Measurements from ENCODE around the gene XIRP2.

DNA sequence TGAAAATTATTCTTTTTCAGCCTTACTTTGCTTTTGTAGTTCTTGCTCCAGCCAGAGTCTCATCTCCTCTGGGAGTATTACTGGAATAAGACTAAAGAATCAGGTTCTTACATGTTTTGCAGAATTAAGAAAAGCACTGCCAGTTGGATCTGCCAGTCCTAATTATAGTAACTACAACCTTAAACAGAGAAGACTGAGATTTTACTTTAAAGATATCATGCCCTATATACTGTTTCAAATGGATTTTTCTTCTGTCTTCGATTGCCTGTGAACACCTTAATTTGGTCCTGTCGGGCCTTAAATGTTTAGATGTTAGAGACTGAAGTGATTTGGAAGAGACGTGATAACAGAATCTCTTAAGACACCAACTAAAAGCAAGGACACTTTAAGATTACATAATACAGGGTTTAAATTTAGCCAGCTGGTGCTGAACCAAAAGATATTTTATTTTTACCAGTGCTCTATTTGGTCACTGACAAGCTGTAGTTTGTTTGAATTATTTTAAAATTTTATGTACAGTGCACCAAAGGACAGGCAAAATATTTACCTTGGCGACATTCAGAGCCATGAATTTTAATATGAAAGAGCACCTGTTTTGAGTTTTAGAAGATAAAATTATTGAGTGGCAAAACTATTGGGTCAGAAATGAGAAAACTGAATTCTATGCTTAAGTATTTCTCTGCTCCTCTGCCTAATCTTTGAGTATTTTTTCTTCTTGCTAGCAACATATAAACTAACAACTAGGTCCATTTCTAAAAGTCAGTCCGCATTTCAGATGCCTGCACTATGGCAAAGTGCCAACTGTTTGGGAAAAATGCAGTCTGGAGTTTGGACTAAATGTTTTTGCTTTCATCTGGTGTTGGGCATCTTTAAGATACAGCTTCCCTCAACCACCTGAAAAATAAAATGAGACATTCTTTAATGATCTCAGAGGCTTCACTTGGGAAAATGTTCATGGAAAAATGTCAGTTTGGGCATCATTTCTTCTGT is 300.0 kb downstream of the XIRP2 start:
- TF ChIP-seq, protein P1, sequence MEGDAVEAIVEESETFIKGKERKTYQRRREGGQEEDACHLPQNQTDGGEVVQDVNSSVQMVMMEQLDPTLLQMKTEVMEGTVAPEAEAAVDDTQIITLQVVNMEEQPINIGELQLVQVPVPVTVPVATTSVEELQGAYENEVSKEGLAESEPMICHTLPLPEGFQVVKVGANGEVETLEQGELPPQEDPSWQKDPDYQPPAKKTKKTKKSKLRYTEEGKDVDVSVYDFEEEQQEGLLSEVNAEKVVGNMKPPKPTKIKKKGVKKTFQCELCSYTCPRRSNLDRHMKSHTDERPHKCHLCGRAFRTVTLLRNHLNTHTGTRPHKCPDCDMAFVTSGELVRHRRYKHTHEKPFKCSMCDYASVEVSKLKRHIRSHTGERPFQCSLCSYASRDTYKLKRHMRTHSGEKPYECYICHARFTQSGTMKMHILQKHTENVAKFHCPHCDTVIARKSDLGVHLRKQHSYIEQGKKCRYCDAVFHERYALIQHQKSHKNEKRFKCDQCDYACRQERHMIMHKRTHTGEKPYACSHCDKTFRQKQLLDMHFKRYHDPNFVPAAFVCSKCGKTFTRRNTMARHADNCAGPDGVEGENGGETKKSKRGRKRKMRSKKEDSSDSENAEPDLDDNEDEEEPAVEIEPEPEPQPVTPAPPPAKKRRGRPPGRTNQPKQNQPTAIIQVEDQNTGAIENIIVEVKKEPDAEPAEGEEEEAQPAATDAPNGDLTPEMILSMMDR (IDR thresholded peaks at IDR 0.05): no peak
- TF ChIP-seq ZFX (IDR thresholded peaks at IDR 0.05; ENCODE audit: borderline replicate concordance): no peak
